DMS153 (cell line): ENCODE results near the gene MAP3K5.
A peak's percentile ranks its signal among the peaks of the same experiment; 100 is the strongest.

ENCODE experiments used
- DNase-seq: peaks from one replicate; lab custom pipeline; 2025; lab: John Stamatoyannopoulos, UW

Gene MAP3K5

GRCh38 chr6:136538836-136539235, 253.4 kb downstream of the MAP3K5 start:
- DNase-seq = no peak

DNA sequence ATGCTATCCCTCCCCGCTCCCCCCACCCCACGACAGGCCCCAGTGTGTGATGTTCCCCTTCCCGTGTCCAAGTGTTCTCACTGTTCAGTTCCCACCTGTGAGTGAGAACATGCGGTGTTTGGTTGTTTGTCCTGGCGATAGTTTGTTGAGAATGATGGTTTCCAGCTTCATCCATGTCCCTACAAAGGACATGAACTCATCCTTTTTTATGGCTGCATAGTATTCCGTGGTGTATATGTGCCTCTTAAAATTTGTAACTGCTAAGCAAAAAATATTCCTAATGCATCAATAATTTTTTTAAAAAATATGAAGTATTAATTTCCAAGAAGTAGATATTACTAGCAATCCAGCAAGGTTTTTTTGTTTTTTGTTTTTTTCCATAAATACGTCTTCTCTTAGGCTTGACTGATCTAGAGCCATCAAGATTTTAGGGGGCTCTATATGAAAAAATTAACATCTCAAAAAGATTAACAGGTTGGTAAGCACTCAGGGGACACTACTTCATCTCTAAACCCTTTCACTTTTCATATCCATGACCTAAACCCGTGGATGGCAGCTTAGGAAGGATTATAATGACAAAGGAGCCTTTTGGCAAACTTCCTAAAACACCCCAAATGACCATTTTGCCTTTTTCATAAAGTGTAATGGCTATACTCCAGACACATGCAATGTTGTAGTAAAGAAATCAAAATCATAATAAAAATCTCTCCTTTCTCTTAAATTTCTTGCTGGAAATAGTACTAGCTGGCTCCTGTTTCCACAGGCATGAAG, 256.2 kb downstream of the MAP3K5 start:
- DNase-seq = no peak

DNA sequence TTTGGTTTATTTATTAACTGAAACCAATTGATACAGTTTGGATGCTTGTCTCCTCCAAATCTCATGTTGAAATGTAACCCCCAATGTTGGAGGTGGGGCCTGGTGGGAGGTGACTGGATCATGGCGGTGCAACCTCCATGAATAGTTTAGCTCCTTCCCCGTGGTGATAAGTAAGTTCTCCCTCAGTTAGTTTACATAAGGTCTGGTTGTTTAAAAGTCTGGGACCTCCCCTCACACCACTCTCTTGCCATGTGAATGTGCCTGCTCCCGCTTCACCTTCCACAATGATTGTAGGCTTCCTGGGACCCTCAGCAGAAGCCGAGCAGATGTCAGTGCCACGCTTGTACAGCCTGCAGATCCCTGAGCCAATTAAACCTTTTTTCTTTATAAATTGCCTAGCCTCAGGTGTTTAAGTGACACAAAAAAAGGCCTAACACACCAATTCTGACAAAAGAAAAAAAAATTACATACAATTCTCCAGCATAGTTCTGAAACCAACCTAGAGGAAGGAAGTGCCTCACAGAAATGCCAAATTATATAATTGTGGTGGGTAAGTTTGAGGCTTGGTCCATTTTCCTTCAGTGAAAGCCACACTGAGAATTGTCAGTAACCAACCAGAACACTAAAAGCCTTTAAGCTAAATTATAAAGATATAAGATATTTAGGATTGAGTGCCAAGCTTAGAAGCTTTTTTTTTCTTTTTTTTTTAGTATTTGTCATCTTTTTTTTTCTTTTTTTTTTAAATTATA, 257.1 kb downstream of the MAP3K5 start:
- DNase-seq = no peak

DNA sequence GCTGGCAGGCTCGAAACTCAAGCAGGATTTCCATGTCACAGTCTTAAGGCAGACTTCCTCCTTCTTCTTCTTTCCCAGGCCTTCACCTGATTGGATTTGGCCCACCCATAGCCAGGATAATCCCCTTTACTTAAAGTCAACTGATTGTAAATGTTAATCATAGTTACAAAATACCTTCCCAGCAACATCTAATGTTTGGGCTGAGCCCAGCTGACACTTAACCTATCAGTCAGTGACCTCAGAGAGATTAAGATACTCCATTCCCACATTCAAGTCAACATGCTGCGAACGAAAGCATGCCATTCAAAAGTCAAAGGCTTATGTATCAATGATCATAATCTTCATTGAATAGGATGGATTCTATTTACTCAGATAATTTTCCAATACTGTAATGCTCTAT, 258.0 kb downstream of the MAP3K5 start:
- no peak for DNase-seq

DNA sequence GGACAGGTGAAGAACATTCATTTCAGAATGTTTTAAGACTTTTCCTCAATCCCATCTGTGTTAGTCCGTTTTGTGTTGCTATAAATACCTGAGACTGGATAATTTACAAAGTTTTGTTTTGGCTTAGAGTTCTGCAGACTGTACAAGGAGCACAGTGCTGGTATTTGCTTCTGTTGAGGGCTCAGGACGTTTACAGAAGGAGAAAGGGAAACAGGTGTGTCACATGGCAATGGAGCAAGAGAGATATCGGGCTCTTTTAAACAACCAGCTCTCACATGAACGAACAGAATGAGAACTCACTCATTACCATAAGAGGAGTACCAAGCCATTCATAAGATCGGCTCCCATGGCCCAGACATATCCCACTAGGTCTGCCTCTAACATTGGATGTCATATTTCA, 258.8 kb downstream of the MAP3K5 start:
- no peak for DNase-seq

- DNase-seq = no peak
These were observed 260.2 kb downstream of the MAP3K5 start for GRCh38 chr6:136532030-136532429.

DNA sequence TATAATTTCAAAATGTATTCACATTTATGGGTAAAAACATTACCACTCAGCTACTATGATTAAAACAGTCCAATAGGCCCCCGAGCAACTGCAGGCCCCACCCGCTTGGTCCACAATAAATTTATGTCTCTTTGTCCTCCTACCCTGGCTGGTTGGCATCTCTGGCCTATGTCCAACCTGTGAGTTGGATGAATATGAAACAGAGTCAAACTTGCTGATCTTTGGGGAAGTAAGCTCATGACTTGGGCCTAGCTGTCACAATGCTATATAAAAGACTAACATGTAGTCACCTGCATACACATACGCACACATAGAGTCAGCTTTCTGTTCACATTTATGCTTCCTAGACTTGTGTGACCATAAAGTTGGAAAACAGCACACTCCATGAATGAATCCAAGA, 262.6 kb downstream of the MAP3K5 start:
- no peak for DNase-seq

- DNase-seq = no peak
These were observed 263.8 kb downstream of the MAP3K5 start for GRCh38 chr6:136528477-136528876.

DNA sequence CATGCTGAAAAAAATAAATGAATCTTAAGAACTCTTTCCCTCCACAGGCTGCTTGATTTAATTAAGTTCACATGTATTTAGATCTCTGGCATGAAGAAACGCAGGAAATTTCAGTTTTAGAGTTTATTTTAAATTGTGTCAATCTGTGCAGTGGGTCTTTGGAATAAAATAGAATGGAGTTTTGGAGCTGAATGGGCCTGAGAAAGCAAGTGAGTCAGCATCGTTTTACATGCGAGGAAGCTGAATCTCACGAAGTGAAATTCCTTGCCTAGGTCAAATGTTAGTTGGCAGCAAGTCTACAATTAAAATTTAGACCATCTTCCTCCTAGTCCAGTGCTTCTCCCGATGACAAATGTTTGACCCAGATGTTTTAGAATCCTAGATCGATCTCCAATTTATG, 264.4 kb downstream of the MAP3K5 start:
- no peak for DNase-seq

- DNase-seq = no peak
These were observed 265.3 kb downstream of the MAP3K5 start for GRCh38 chr6:136526937-136527336.

GRCh38 chr6:136526196-136526930, 265.9 kb downstream of the MAP3K5 start:
- peak; percentile 58 for DNase-seq

DNA sequence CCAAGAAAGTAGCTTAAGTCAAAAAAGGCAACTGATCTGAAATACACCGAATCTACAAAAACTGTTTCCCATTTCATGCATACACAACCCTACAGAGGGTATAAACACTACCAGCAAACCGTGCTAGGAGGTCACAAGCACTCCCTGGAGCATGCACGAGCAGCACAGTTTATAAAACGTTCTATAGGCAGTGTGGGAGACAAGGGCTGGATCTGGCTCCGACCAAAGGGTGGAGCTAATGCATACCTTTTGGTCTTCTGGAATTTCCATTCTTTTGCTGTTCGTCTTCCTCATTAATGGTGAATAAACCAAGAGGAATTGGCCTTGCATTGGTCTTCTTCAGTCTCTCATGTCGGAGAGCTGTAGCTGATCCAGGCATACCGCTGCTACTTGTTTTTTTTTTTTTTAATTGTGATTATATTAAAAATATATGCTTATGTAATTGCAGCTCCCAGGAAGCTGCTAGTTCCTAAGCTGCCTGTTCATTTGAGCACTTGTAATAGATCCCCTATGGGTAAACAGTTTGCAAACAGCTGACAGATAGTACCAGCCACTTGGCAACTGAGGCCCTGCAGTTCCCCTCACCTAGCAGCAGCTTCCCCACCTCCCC, 266.6 kb downstream of the MAP3K5 start:
- DNase-seq = no peak

DNA sequence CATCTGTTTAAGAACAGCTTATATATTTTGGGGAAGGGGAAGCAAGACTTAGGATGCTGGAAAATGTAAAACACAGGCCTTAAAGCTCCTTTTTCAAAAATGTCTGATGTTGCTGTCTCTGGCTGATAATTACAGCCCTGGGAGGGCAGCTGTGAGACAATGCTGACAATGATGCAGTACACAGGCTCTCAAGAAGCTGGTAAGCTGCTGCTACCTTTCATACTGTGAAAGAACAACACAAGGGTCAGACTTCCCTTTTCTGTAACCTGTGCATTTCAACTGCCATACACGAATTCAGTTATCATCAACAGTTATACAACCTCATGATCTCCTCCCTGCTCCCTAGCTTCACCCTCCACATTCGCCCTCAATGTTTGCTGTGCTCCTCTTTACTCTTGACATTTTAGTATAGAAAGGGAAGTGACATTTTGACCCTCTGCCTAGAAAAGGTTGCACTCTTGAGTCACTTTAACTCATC, 267.3 kb downstream of the MAP3K5 start:
- DNase-seq = peak; percentile 39

DNA sequence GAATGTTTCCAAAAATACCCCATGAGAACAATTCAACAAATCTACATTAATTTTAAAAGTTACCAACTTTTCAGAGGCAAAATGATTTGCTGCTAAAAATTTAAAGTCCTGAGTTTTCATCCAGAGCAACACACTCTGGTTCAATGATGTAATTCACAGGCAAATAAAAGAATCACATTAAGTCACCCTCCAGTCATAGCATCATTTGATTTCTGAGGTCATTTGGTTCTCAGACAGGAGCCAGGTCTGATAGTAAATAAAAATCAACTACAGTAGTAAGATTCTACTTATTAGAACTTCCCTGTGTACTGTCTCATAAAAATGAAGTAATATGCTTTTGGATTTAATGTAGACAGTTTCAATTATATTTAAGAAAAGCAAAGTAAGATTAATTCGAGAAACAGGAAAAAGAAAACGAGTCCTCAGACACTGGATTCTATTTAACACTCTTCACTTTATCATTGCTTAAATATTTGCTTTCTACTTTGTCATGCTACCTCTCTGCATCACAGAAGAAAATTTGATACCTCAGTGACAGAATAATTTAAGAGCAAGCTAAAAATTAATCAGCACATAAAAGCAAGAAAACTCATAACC, 267.8 kb downstream of the MAP3K5 start:
- DNase-seq = peak; percentile 59

- DNase-seq = no peak
These were observed 269.1 kb downstream of the MAP3K5 start for GRCh38 chr6:136523196-136523595.

DNA sequence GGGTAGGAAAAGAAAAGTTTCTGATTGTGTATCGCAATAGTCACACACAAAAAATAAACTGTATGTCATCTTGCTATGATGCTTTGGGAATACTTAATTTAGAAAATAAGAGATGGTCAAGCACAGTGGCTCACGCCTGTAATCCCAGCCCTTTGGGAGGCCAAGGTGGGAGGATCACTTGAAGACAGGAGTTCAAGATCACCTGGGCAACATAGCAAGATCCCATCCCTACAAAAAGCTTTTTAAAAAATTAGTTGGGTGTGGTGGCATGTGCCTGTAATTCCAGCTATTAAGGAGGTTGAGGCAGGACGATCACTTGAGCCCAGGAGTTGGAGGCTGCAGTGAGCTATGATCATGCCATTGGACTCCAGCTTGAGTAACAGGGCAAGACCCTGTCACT, 269.6 kb downstream of the MAP3K5 start:
- no peak for DNase-seq

GRCh38 chr6:136521911-136522310, 270.4 kb downstream of the MAP3K5 start:
- no peak for DNase-seq

DNA sequence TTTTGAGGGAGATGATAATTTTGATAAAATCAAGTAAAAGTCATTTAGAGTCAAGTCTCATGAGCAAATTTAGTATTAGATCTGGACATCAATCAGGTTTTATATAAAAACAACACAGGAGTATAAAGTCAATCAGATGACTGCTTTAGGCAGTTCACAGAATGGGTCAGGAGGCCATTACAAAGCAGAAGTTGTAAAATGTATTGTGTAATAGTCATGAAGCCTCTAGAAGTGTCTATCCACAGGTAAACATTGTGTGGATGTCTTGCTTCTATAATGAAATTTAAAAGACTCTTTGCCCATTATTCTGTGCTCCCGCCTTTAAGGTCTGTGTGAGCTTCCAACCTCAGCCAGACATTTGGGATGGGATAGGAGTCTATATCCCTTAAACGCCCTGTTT, 270.9 kb downstream of the MAP3K5 start:
- no peak for DNase-seq

GRCh38 chr6:136520517-136520916, 271.8 kb downstream of the MAP3K5 start:
- no peak for DNase-seq

DNA sequence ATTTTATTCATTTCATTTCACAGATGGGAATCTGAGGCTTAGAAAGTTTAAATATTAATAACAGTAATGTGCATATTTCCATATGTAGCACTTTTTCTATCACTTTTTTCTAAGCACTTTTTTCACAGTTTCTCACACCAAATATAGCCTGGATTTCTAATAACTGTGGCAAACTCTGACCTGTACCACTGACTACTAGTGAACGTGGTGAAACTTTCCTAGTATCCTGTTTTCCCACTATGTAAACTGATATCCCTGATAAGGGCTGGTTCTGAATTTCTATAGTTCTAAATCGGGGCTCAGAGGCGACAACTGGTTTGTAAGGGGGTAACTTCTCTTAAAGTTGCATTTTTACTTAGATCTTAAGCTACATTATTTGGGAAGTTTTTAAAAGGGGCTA, 274.7 kb downstream of the MAP3K5 start:
- DNase-seq = no peak

GRCh38 chr6:136517002-136517401, 275.3 kb downstream of the MAP3K5 start:
- no peak for DNase-seq

- no peak for DNase-seq
These were observed 277.7 kb downstream of the MAP3K5 start for GRCh38 chr6:136514591-136514990.
